Sciatic nerve (tissue), 2 donors: ENCODE results near the gene RUFY1. TPM values are rescaled to one million over a fixed set of nuclear protein-coding genes. Genes with fewer than 3 reads are reported as not detected.
A peak's percentile ranks its signal among the peaks of the same experiment; 100 is the strongest.

ENCODE experiments used
- ATAC-seq: fragments of 200-7000 bp; cut with Tn5 transposase; one replicate; pipeline ENCODE4 v1.9.1; 2020; ENCODE audit warnings: mild to moderate bottlenecking, moderate library complexity
- DNase-seq: peaks from one replicate; pipeline ENCODE4 v3.0.0-alpha.2; 2020; ENCODE audit warnings: low spot score
- intact Hi-C: fragments of 100-400 bp; cut with DNase I; formaldehyde crosslinking; loops from one replicate; pipeline ENCODE4 v1.14.2; 2022
- total RNA-seq: library from RNA; stranded (reverse); fragmentation: NEBNext Ultra II Directional; extraction: Animal tissue kit (Norgen Biotek cat#: 25700); gene quantifications from one replicate; pipeline ENCODE4 v1.2.1, GENCODE V29; 2021
- donor health status: DM: no; HTN: no; CAD: no.
- donor health status: DM: no; HTN: no; CAD: no.

The RUFY1 gene
- total RNA-seq, 1 donor from 2014 or later, result 52.1 TPM

DNA sequence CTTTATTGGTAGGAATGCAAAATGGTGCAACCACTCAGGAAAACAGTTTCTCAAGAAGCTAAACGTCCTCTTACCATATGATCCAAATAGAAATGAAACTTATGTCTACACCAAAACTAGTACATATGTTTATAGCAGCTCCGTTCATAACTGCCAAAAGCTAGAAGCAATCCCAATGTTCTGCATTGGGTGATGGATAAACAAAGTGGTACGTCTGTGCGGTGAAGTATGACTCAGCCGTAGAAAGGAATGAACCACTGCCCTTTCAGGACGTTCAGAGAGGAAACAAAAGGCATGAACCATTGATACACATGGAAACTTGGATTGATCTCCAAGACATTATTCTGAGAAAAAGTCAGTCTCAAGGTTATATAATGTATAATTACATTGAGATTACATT, 45.6 kb downstream of the RUFY1 start:
- intact Hi-C loops, result no loop called here
- ATAC-seq (no peak), DNase-seq (no peak)

DNA sequence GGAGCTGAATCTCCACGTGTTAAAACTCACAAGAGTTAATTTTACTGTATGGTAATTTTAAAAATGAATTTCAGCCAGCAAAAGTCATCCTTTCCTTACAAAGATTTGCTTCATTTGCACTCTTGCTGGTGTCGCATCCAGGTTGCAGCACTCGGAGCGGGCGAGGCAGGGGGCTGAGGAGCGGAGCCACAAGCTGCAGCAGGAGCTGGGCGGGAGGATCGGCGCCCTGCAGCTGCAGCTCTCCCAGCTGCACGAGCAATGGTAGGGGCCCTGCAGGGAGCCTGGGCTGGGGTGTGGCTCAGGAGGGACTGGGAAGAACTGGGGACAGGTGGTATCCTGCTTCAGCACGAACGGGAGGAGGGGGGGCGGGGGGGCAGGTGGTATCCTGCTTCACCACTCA, 46.1 kb downstream of the RUFY1 start:
- no peak for DNase-seq
- intact Hi-C loops, result no loop called here
- no peak for ATAC-seq

DNA sequence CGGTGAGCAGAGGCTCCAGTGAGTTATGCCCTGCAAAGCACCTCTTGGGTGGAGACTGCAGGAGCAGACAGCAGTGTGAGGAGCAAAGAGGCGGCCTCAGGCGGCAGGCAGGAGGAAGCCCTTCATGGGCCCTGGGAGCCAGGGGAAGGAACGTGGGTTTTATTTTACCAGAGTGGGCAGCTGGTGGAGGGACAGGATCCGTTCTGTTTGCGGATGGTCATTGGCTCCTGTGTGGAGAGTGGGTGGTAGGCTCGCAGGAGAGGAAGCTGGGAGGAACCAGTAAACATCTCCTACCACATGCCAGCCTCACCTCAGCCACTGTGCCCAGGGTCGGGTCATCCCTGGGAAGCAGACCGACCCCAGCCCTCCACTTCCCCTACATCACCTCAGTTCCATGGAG, 48.7 kb downstream of the RUFY1 start:
- intact Hi-C loops, result no loop called here
- ATAC-seq, result no peak
- peak; percentile 35 for DNase-seq

DNA sequence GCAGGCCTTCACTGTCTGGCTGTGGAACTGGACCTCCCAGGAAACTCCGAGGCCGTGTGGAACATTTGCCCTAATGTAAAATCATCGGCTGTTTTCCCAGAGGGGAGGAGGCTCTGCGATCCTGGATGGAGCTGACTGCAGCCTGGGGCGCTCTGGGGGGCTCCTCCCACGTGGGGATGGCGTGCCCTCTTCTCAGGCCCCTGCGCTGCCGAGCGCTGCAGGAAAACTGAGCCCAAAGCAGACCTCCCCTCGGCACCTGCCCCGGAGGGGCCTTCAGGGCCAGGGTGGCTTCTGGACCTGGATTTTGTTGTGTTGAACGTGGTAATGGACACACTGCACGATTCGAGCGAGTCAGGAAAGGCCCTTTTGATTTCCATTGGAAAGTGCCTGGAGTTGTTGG, 49.2 kb downstream of the RUFY1 start:
- ATAC-seq (no peak), DNase-seq (peak; percentile 47)

DNA sequence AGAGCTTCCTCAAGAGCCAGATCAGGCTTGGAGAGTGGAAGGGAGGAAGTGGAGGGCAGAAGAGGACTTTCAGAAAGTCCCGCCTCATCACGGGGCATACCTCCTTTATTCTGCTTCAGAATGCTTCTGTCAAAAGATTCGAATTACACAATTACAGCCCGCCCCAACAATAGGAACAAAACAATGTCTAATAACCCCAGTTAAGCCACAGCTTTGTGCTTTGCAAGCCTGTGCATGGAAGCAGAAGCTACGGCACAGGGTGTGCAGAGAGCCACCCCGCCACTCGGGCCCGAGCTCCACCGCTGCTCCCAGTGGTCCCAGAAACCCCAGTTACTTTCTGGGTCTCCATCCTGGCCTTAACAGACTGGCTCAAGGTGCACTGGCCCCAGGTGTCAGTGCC, 49.6 kb downstream of the RUFY1 start:
- DNase-seq, result no peak
- intact Hi-C loops, result no loop called here
- peak; percentile 18 for ATAC-seq

More for the DNA sequence above, 49.2 kb downstream of the RUFY1 start:
- intact Hi-C loops, result no loop called here

DNA sequence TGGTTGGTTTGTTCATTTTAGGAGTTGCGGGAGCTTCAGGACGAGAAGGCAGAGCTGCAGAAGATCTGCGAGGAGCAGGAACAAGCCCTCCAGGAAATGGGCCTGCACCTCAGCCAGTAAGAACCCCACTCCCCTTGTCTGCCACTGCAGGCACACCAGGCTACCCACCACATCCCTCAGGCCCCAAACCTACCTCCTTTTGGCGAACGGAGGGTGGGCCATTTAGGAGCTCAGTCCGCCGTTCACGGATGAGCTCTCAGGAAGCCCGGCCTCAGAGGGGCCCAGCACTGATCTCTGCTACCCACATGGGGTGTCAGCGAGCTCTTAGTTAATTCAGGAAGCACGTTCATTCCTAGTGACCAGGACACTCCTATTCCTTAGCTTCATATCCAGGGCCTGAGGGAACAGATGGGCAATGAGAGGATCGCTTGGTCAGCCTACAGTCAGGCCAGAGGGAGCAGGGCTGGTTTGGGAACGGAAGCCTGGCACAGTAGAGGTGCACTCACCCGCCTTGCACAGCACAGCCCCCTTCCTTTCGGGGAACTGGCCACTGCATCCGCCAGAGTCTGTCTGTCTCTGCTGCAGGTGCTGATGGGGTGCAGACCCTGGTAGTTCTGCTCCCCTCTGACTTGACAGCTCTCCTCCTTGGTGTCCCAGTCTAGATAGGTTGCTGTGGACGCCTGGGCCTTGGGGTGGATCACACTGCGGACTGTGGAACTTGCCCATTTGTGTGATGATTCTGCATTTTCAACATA, 51.7 kb downstream of the RUFY1 start:
- DNase-seq (peak; percentile 40), ATAC-seq (no peak)
- intact Hi-C loops, result no loop called here

DNA sequence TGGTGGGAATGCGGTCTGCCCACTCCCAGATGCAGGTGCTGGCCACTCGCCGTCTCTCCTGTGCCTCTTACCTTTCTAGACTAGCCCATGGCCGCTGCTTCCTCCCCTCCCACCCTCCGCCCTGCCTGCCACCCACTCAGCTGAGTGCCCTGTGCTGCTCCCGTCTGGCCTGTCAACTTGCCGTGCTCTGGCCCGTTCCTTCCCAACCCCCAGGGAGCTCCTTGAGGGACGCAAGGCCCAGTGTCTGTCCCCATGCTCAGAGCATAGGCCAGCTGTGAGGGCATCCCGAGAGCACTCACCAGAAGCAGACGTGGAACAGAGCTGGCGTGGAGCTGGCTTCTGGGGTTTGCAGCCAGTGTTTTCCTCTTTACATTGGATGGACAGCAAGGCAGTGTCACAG, 53.0 kb downstream of the RUFY1 start:
- peak; percentile 45 for DNase-seq
- ATAC-seq, result no peak
- intact Hi-C loops, result no loop called here

DNA sequence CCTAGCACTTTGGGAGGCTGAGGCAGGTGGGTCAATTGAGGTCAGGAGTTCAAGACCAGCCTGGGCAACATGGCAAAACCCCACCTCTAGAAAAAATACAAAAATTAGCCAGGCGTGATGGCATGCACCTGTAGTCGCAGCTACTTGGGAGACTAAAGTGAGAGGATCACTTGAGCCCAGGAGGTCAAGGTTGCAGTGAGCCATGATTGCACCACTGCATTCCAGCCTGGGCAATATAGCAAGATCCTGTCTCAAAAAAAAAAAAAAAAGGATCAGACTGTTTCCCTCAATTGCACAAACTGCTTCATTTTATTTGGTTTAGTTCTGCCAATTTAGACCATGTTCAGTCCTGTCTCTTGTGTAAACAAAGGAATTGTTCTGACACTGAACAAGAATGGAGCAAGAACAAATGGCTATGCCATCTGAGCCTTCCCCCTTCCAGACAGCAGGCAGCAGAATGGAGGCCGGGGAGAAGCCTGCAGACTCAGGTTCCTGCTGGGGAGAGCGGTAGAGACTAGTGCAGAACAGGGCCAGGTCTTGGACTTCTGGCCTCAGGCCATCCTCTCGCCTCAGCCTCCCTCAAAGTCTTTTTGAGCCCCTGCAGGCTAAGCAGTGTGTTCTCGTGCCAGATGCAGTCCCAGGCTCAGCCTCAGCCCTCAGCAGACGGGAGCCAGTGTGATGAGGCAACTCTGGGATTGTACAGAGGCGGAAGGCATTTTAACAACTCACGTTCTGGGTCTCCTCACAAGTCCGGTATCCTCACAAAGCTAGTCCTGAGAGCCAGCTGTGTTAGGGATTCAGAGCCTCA, 54.9 kb downstream of the RUFY1 start:
- ATAC-seq, result peak; percentile 34
- intact Hi-C loops, result no loop called here
- peak; percentile 36 for DNase-seq

DNA sequence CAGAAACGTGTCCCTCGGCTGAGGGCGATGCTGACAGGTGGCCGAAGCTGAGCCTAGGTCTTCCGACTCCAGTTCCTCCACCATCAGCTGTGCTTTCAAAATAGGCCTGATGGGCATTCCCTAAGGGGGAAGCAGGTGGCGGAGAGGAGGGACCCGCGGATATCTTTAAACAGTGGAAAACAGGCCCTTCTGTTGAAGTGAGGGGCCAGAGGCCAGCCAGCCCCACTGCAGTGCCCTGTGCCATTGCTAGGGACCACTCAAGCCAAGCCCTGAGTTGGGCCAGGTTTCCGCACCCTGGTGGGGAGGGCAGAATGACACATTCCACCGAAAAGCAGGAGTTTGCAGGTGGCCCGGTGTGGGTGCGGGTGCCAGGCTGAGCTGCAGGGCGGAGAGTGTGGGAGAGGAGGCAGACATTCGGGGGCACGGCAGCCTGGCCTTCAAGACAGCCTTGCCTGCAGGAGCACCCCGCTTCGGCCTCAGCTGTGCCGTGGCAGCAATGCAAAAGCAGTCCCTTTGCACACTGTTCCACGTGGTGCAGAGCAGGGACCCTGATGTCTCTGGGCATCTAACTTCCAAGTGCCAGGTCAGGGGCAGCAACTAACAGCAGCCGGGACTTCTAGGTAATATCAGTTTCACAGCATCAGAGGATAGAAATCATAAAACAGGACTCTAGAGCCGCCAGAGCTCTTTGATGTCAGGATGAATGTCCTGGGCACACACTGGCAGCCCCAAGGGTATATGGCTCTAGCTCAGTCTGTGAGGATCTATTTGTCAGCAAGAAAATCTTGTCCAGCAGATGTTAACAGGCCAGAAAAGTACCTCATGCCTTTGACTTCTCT, 55.9 kb downstream of the RUFY1 start:
- DNase-seq (peak; percentile 50), ATAC-seq (no peak)
- intact Hi-C loops, result no loop called here

DNA sequence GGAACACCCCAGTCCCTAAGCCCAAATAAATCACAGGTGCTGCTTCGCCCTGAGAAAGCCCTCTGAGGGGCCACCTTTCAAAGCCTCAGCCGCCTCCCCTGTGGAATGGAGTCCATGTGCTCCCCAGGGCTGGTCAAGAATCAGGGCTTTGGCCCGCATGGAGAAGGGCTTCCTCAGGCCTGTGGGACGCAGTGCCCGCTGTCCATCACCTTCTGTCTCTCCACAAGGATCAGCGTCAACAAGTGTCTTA, 56.5 kb downstream of the RUFY1 start:
- no peak for DNase-seq

DNA sequence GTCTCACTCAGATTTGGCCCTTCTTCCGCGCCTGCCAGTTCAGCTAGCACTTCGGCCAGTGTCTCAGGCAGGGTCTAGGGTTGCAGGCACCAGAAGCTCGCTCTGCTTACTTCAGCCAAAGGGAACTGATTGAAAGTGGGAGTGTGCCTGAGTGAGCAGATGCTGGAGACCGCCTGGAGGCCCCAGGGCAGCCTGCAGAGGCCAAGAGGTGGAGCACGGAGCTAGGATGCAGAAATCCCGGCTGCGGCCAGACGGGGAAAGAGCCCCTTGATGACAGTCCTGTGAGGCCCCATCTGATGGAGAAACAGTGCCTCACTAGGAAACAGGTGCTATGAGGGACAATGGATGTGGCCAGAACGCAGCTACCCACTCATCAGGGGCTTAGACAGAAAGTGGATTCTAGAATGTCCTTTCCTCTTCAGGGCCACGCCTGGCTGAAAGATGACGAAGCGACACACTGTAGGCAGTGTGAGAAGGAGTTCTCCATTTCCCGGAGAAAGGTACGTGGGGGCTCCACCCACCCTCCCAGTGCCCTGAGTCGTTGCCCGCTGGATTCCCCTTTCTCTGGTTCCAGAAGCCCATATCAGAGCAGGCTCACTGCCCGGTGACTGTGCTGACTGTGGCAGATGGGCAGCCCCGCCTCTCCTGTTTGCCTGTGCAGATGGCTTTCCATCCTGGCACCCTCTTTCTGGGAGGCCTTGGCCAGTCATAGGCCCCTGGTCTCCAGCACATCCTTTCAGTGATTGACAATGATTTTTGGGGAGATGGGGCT, 57.0 kb downstream of the RUFY1 start:
- ATAC-seq, result peak; percentile 6
- intact Hi-C loops, result no loop called here
- DNase-seq, result peak; percentile 59

More for the DNA sequence above, 56.5 kb downstream of the RUFY1 start:
- ATAC-seq, result no peak
- intact Hi-C loops, result no loop called here

DNA sequence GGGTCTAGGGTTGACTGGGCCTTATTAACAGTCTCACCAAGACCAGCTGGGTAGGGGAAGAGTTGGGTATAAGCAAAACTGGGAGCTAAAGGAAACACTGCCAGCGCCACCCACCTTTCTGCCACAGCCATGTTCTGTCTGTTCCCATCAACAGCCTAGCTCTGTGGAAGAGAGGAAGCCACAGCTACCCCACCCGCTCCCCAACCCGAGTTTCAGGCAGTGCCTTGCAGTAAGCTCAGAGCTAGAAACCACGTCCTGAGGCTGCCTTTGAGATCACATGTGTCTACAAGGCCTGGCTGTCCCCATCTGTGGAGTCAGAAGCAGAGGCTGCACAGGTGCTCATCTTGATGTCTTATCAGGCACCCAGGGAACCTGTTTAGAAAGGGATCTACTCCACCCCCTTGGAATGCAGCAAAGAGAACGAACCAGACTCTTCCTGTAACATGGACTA, 57.8 kb downstream of the RUFY1 start:
- intact Hi-C loops, result no loop called here
- peak; percentile 14 for ATAC-seq
- DNase-seq, result peak; percentile 56

DNA sequence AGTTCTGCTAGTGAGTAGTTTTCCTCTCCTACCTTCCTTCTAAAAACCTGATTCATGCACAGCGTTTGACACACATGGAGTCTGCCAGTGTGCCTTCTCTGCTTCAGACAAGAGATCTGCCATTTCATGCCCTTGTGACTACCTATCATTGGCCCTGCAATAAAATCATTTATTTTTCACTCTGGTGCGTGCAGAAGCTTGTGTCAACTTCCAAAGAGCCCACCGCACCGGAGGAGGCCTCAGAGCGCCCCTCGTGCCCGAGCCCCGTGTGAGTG, 59.4 kb downstream of the RUFY1 start:
- no peak for ATAC-seq
- DNase-seq, result no peak
- intact Hi-C loops, result no loop called here

DNA sequence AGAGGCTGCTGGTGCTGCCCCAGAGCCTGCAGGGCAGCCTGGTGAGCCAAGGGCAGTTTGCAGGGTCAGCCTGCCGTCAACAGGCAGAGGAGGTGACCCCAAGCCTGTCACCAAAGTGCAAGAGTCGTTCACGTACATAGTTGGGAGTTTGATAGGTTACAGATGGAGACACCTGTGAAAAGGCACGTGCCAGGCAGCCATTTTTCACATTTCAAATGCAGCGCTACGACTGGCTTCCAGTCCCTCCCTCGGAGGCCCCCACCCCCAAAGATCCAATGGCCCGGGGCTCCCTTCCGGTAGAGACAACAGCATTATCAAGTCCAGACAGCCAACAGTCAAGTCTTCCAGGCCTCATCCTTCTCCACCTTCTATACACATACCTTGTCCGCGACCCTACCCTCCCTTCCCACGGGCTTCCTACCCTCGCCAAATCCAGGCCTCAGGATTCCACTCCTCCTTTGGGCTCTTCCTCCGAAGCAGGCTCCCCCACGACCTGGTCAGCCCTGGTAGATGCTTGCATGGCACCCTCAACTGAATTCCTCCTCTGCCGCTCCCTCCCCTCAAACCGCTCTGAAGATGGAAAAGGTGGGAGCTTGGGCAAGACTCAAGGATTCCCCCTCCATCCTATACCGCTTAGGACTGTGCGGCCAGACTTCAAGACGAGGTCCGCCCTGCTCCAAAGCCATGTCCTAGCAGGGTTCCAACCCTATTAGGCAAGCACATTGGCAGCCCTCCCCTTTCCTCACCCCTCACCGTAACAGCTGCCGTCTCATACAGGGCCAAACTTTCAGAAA, 60.0 kb downstream of the RUFY1 start:
- ATAC-seq, result peak; percentile 39
- intact Hi-C loops, result no loop called here
- DNase-seq, result peak; percentile 42

DNA sequence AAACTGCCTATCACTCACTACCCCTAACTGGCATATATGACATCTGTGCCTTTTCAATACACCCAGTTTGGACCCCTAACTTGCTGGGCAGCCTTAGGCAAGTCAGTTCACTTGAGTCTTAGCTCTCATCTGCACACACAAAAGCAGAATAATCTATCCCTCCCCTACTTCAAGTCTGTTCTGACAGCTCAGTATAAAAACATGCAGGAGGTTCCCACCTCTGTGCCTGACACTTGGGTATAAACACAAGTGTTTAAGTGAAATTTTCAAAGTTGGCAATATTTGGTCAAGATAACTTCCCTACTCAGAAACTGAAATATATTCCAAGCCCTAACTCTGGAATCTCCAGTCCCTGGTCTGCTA, 60.5 kb downstream of the RUFY1 start:
- intact Hi-C loops, result no loop called here
- no peak for ATAC-seq
- DNase-seq, result no peak

DNA sequence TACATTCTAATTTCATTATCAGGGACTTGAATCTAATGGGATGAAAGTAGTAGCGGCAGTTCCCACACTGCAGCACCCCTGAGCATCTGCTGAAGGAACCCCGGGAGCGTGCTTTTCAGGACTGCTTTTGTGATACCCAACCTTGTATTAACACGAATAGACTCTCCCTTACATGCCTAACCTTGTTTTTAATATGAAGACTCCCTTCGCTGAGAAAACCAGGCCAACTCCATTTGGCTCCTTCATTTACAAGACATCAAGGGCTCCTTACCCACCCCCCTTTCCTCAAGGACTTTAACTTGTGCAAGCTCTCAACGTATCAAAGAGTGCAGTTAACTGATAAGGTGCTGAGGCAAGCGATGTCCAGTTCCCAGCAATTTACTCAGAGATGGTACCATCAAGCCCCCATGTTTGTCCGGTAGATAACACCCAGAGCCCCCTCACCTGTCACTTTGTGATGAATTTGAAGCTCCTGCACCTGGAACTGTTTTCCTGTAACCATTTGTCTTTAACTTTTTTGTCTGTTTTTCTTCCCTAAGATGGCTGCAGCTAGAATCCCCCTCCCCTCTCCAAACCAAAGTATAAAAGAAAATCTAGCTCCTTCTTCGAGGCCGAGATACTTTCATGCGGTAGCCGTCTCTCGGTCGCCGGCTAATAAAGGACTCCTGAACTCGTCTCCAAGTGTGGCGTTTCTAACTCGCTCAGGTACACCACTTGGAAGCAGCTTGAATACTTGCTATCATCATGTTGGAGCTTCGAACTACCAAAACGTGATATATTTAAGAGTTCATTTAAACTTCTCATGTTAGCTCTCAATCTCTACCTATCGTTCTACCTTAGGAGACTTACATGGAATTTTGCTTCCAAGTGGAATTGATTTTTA, 62.5 kb downstream of the RUFY1 start:
- no peak for ATAC-seq
- intact Hi-C loops, result no loop called here
- DNase-seq, result no peak

DNA sequence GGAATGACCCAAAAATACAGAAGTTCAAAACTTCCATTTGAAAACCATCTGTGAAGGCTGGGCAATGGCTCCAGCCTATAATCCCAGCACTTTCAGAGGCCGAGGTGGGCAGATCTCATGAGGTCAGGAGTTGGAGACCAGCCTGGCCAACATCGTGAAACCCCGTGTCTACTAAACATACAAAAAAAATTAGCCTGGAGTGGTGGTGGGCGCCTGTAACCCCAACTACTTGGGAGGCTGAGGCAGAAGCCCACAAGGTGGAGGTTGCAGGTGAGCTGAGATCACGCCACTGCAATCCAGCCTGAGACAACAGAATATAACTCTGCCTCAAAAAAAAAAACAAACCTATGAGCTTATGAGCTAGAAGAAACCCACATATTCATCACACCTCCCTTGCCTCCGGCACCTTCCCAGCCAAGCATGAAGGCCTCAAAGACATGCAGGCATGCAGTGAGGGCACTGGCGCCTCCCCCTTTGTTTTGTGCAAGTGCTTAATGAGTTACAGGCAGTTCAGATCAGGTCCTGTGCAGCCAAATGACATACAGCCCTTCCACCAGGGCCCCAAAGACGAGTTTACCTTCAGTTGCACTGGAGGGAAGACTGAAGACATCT, 63.2 kb downstream of the RUFY1 start:
- DNase-seq (no peak), ATAC-seq (no peak)
- intact Hi-C loops, result no loop called here
